ENCODE results near the gene PHF12.

PHF12 gene

DNA sequence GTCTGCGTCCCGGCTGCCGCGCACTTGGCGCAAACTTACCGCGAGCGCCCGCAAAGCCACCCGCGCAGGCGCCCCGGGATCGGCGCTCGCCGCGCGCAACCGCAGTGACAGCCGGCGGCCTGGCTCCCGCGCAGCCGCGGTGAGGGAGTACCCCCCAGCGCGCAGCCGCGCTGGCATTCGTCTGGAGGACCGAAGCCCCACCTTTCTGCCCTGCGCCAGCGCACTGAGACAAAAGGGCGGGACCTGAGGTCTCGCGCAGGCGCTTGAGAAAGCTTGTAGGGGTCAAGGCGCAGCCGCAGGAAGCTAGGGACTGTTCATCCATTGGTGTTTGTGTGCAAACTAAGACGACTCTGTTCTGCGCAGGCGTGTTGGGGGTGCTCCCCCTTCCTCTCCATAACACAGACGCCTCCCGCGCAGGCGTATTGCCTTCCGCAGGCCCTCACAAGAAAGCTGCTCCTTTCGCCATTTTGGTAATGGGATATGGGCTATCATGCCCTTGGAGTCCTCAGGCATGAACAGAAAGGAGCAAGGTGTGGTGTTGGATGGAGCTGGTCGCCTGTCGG lies at the start of gene PHF12:
Gene PHF12 (minus strand): TSS at position 91 of the 563 bp plus-strand sequence. CDS start 558 bp downstream, outside the sequence.
- DNase-seq (ENCODE audit: low read depth): peak; percentile 100
- no peak for TF ChIP-seq CTCF (IDR thresholded peaks at IDR 0.05; ENCODE audit: control insufficient read depth, extremely low read depth, insufficient read depth)
- peak within 1 kb of the TSS; percentile 93 for H3K4me3 ChIP-seq (ENCODE audit: low read depth, low read length)

DNA sequence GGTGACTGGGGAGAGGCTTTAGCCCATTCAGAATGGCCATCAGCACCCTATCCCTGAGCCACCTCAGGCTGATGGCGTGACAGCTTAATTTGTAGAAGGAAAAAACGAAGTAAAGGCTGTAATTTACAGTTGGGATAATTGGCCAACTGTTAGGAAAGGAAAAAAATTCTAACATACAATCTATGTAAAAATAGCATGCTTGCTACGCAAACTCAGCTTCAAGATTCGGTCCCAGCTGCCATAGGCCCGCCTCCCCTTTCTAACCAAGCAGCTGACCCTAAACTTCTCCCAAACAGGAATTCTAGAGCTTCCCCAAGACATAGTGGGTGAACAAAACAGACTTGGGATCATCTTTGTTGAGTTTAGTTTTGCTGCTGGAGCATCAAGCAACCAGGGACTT lies 49.7 kb upstream of the PHF12 start:
- DNase-seq (ENCODE audit: low read depth): no peak
- no peak overlapping the region for H3K4me3 ChIP-seq (ENCODE audit: low read depth, low read length)
- TF ChIP-seq CTCF (IDR thresholded peaks at IDR 0.05; ENCODE audit: control insufficient read depth, extremely low read depth, insufficient read depth): no peak

- TF ChIP-seq CTCF (IDR thresholded peaks at IDR 0.05; ENCODE audit: control insufficient read depth, extremely low read depth, insufficient read depth): no peak
Observed at GRCh38 chr17:28999206-28999605, 47.9 kb upstream of the PHF12 start.

GRCh38 chr17:28997806-28998205 lies 46.5 kb upstream of the PHF12 start:
- no peak for TF ChIP-seq CTCF (IDR thresholded peaks at IDR 0.05; ENCODE audit: control insufficient read depth, extremely low read depth, insufficient read depth)
- no peak for DNase-seq (ENCODE audit: low read depth)
- no peak overlapping the region for H3K4me3 ChIP-seq (ENCODE audit: low read depth, low read length)

More at GRCh38 chr17:28999206-28999605, 47.9 kb upstream of the PHF12 start:
- no peak for DNase-seq (ENCODE audit: low read depth)
- no peak overlapping the region for H3K4me3 ChIP-seq (ENCODE audit: low read depth, low read length)

DNA sequence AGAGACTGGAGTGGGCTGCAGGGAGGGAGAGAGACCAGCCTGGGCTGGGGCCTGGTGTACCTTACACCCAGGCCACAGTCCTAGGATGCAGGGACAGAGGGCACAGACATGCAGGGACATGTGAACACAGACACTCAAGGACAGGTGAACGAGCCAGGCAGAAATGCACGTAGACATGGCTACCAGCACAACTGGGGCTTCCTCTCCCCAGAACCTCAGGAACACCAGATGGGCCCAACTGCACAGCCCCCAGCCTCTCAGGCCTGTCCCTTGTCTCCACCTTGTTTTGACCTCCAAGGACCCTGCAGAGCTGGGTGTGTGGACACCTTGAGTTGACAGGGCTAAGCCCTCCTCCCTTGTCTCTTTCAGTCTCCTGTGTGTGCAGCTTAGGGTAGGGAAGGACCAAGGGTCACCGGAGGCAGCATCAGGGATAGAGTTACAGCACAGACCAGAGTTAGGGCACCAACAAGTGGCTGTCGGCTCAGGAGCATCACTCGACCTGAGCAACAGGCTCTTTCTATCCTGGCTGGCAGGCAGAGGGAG lies 45.3 kb upstream of the PHF12 start:
- no peak for DNase-seq (ENCODE audit: low read depth)
- TF ChIP-seq CTCF (IDR thresholded peaks at IDR 0.05; ENCODE audit: control insufficient read depth, extremely low read depth, insufficient read depth): no peak
- no peak overlapping the region for H3K4me3 ChIP-seq (ENCODE audit: low read depth, low read length)

- no peak for TF ChIP-seq CTCF (IDR thresholded peaks at IDR 0.05; ENCODE audit: control insufficient read depth, extremely low read depth, insufficient read depth)
- H3K4me3 ChIP-seq (ENCODE audit: low read depth, low read length): no peak overlapping the region
Observed at GRCh38 chr17:28993645-28994426, 42.5 kb upstream of the PHF12 start.

More at GRCh38 chr17:28993645-28994426, 42.5 kb upstream of the PHF12 start:
- DNase-seq (ENCODE audit: low read depth): no peak
